Nephron progenitor cell (in vitro differentiated cells): ENCODE measurements around the gene RNASE7.
"Not testable (repeated sequence)": the region's sequence is repeated elsewhere in the genome, so short reads cannot be mapped to it uniquely, and the experiment has no call there.

Experiments
- DNase-seq: peaks from one replicate; pipeline ENCODE4 v3.0.0; 2021
- H3K27ac Mint-ChIP-seq: 2 replicates; pipeline ENCODE4 v1.8.0; 2021; ENCODE audit warnings: mild to moderate bottlenecking, moderate library complexity, mixed read lengths
- H3K27me3 Mint-ChIP-seq: 2 replicates; pipeline ENCODE4 v1.8.0; 2021; ENCODE audit warnings: mild to moderate bottlenecking, low read depth, mixed read lengths; ENCODE audit not compliant: poor library complexity
- H3K36me3 Mint-ChIP-seq: 2 replicates; pipeline ENCODE4 v1.8.0; 2021; ENCODE audit warnings: low read depth, mixed read lengths
- H3K4me1 Mint-ChIP-seq: 2 replicates; pipeline ENCODE4 v1.8.0; 2021; ENCODE audit warnings: mixed read lengths
- H3K4me3 Mint-ChIP-seq: 2 replicates; pipeline ENCODE4 v1.8.0; 2021; ENCODE audit warnings: mild to moderate bottlenecking, moderate library complexity, mixed read lengths
- H3K9me3 Mint-ChIP-seq: 2 replicates; pipeline ENCODE4 v1.8.0; 2021; ENCODE audit warnings: mild to moderate bottlenecking, moderate library complexity, mixed read lengths
- CTCF ChIP-seq: fragments of 200-600 bp; sonication (generic); IDR thresholded peaks from 2 replicates; pipeline ENCODE4 v1.5.0; 2021; ENCODE audit warnings: antibody characterized with exemption

The RNASE7 gene

GRCh38 chr14:21037156-21037555 is 5.0 kb upstream of the RNASE7 start:
- no peaks in the 10 kb centered on the region for H3K9me3 Mint-ChIP-seq
- H3K27ac Mint-ChIP-seq: no peak overlapping the region
- no peaks in the 10 kb centered on the region for H3K36me3 Mint-ChIP-seq
- DNase-seq: no peak
- peaks cover 54% of the 10 kb centered on the region for H3K4me1 Mint-ChIP-seq
- H3K27me3 Mint-ChIP-seq: peaks cover 19% of the 10 kb centered on the region
- no peak for TF ChIP-seq CTCF
- no peak overlapping the region for H3K4me3 Mint-ChIP-seq

DNA sequence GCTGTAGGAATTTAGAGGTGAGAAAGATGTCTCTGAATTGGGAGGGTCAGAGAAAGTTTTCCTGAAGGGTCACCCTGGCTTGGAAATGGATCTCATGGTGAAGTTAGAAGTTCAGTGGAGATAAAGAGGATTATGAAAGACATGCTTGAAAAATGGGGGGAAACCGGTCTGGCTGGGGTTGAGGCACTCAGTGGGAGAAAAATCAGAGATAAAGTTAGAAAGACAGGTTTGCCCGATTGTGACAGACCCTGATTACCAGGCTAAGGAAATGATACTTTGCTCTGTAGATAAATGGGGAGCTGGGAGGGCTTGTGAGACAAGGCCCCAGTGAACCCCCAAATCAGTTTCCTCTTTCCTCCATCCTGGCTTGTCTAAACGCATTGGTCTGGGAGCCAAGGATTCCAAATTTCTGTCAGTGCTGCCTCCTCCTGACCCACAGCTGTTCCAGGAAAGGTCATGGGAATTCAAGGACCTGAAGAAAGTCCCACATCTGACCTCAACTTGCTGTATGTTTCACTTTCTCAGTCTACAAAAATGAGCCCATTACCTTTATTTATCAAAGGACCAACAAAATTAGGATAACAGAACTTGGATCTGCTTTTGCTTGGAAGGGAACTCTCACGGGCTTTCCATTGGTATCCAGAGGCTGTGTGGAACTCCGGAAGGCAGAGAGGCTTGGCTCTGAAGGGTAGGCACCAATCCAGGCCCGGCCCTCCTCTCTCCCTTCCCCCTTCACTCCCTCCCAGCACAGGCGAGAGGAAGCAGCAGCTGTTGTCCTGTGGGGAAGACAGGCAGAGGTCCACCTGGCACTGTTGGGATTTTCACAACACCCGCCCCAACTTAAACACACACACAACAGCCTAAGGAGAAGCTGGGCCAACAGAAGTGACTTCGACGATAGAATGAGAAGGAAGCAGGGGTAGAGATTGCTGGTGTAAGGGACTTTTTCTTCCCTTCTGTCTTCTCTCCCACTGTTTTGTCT is 3.4 kb upstream of the RNASE7 start:
- Mint-ChIP-seq H3K36me3 (no peaks in the 10 kb centered on the region), H3K27me3 (peaks cover 19% of the 10 kb centered on the region), H3K9me3 (no peaks in the 10 kb centered on the region), H3K27ac (peak overlapping the region; percentile 75), H3K4me3 (no peak overlapping the region), H3K4me1 (peaks cover 61% of the 10 kb centered on the region)
- TF ChIP-seq CTCF: no peak
- no peak for DNase-seq

DNA sequence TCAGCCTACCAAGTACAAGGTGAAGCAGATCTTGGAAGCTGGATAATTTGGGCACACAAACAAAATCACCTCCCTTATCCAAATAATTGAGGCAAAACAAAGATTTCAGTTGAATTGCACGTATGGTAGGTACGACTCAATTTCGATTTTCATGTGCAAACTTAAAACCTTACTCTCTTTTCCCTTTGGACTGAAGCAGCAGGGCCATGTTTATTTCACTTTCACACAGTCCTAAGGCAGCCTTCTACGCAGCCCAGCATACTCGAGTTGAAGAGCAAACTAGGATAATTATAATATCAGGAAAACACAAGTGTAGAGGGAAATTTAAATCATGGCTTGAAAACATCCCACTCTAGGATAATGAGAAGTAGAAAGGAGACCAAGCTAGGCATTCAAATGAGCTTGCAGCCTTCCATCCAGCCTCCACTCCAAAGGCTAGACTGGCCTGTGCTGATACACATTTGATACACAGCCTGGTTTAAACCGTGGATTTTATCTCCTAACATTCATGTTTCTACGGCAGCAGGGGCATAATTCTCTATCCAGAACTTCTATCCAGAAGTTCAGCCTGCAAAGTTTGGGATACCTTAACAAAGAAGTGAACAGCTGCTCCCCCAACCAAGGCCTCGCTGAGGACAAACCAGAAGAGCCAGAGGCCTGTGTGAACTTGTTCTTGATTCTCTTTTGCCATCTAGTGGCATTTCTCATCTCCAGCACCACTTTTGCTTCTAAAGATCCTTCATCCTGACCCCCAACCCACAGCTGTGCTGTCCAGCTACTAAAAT is 2.4 kb upstream of the RNASE7 start:
- H3K4me3 Mint-ChIP-seq: peak overlapping the region; percentile 33

DNA sequence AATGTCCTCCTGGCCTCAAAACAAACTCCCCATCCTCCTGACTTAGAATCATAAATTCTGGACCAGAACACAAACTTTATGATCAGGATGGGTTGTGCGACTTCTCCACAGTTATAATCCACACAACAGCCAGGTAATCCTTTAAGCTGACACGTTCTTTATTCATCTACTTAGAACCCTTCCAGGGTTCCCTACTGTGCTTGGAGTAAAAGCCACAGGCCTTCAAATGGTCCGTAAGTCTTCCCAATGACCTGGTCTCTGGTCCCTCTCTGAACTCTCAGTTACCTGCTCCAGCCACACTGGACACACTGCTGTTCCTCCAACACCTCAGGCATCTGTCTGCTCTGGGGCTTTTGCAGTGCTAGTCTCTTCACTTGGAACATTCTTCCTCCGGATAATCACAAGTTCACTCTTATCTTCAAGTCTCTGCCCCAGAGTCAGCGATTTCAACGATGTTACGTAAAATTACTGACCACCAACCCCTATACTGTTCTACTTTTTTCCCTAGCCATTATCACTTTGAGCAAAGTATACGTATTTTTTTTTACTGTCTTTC is 1.7 kb upstream of the RNASE7 start:
- Mint-ChIP-seq H3K4me3 (peak overlapping the region; percentile 33), H3K27me3 (peaks cover 21% of the 10 kb centered on the region), H3K36me3 (no peaks in the 10 kb centered on the region)

More for the DNA sequence above, 2.4 kb upstream of the RNASE7 start:
- H3K36me3 Mint-ChIP-seq: no peaks in the 10 kb centered on the region
- peak overlapping the region; percentile 75 for H3K27ac Mint-ChIP-seq
- peaks cover 21% of the 10 kb centered on the region for H3K27me3 Mint-ChIP-seq
- peak; percentile 30 for DNase-seq
- H3K9me3 Mint-ChIP-seq: no peaks in the 10 kb centered on the region
- TF ChIP-seq CTCF: peak; percentile 48
- peaks cover 71% of the 10 kb centered on the region for H3K4me1 Mint-ChIP-seq

GRCh38 chr14:21040941-21041340 is 1.2 kb upstream of the RNASE7 start:
- not testable (repeated sequence) for H3K36me3 Mint-ChIP-seq, H3K9me3 Mint-ChIP-seq, H3K4me3 Mint-ChIP-seq, DNase-seq, H3K27ac Mint-ChIP-seq
- peaks cover 21% of the 10 kb centered on the region for H3K27me3 Mint-ChIP-seq
- peaks cover 71% of the 10 kb centered on the region for H3K4me1 Mint-ChIP-seq

More for the DNA sequence above, 1.7 kb upstream of the RNASE7 start:
- no peak for TF ChIP-seq CTCF
- H3K4me1 Mint-ChIP-seq: peaks cover 73% of the 10 kb centered on the region
- no peak overlapping the region for H3K27ac Mint-ChIP-seq
- no peak for DNase-seq
- no peaks in the 10 kb centered on the region for H3K9me3 Mint-ChIP-seq

- Mint-ChIP-seq H3K36me3 (no peaks in the 10 kb centered on the region), H3K4me3 (no peak overlapping the region), H3K9me3 (no peaks in the 10 kb centered on the region), H3K4me1 (peaks cover 66% of the 10 kb centered on the region), H3K27me3 (peaks cover 23% of the 10 kb centered on the region), H3K27ac (no peak overlapping the region)
- no peak for TF ChIP-seq CTCF
- DNase-seq: no peak
Measured at GRCh38 chr14:21042918-21043317, 756 bp downstream of the RNASE7 start.
